ENCODE measurements around the gene PIGP. TPM values are rescaled to one million over a fixed set of nuclear protein-coding genes. Genes with fewer than 3 reads are reported as not detected.

PIGP gene
- total and polyA plus RNA-seq, 2 of the 13 experiments (the other 11 are each of a cell fraction or from before 2014, with no cell fraction given): 14.8 to 33.4 TPM

DNA sequence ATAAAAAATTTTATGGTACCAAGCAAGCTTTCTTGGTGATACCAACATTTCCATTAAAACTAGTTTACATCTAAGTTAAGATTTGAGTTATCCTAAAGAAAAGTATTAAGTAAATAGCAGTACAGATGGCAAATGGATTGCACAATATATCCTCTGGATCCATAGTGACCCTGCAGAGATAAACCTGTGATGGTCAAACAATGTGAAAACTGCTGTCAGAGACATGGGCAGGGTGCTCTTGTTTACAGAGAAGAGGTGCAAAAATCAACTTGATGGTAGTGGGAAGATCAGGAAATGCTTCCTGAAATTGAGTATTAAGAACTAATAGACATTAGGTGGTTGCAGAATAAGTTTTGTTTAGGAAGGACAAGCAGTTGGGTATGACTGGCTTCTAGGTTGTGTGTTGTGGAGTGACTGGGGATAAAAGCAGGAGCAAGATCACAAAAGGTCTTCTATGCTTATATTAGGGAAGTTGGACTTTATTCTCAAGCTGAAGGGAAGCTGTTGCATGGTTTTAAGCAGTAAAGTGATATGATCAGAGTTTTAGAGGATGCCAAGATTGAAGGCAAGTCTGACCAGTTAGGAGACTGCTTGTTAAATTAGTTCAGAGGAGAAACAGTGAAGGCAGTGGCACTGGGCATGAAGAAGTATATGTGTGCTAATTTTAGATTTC lies 10.1 kb upstream of the PIGP start (continued):
- TF ChIP-seq ZNF720 (CRISPR knock-in tag; IDR thresholded peaks at IDR 0.05) (no peak), THYN1 (CRISPR knock-in tag; IDR thresholded peaks at IDR 0.05; ENCODE audit: borderline replicate concordance, low read depth) (no peak), ZNF180 (CRISPR knock-in tag; IDR thresholded peaks at IDR 0.05; ENCODE audit: borderline replicate concordance, low read depth) (no peak), ZNF253 (CRISPR knock-in tag; IDR thresholded peaks at IDR 0.05; ENCODE audit: borderline replicate concordance) (no peak), SRSF1 (optimal IDR thresholded peaks at IDR 0.05; ENCODE audit: low read depth, low read length) (no peak), SSRP1 (CRISPR knock-in tag; IDR thresholded peaks at IDR 0.05) (no peak), ZNF124 (CRISPR knock-in tag; IDR thresholded peaks at IDR 0.05) (peak; percentile 77; the same call in 1 of the 2 replicates), ZNF232 (CRISPR knock-in tag; IDR thresholded peaks at IDR 0.05; ENCODE audit: borderline replicate concordance) (no peak), STAG1 (CRISPR knock-in tag; IDR thresholded peaks at IDR 0.05) (0 out of 2 replicates have a peak, but pooled peaks have one; percentile 8), TCF7 (IDR thresholded peaks at IDR 0.05; ENCODE audit: low read depth) (peak; percentile 57; the same call in 1 of the 2 replicates), ZNF607 (CRISPR knock-in tag; IDR thresholded peaks at IDR 0.05; ENCODE audit: borderline replicate concordance) (0 out of 2 replicates have a peak, but pooled peaks have one; percentile 37), ZNF703 (CRISPR knock-in tag; IDR thresholded peaks at IDR 0.05; ENCODE audit: borderline replicate concordance) (no peak), MED1 (CRISPR knock-in tag; IDR thresholded peaks at IDR 0.05) (peak; percentile 81), ZNF766 (CRISPR knock-in tag; IDR thresholded peaks at IDR 0.05; ENCODE audit: borderline replicate concordance) (no peak), GFI1 (CRISPR knock-in tag; IDR thresholded peaks at IDR 0.05; ENCODE audit: borderline replicate concordance) (peak; percentile 96), ZMYM4 (CRISPR knock-in tag; IDR thresholded peaks at IDR 0.05) (peak; percentile 50; the same call in 1 of the 2 replicates)
- TF ChIP-seq, protein P1, sequence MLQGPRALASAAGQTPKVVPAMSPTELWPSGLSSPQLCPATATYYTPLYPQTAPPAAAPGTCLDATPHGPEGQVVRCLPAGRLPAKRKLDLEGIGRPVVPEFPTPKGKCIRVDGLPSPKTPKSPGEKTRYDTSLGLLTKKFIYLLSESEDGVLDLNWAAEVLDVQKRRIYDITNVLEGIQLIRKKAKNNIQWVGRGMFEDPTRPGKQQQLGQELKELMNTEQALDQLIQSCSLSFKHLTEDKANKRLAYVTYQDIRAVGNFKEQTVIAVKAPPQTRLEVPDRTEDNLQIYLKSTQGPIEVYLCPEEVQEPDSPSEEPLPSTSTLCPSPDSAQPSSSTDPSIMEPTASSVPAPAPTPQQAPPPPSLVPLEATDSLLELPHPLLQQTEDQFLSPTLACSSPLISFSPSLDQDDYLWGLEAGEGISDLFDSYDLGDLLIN (CRISPR knock-in tag; IDR thresholded peaks at IDR 0.05; ENCODE audit: borderline replicate concordance): no peak
- TF ChIP-seq, protein P2, sequence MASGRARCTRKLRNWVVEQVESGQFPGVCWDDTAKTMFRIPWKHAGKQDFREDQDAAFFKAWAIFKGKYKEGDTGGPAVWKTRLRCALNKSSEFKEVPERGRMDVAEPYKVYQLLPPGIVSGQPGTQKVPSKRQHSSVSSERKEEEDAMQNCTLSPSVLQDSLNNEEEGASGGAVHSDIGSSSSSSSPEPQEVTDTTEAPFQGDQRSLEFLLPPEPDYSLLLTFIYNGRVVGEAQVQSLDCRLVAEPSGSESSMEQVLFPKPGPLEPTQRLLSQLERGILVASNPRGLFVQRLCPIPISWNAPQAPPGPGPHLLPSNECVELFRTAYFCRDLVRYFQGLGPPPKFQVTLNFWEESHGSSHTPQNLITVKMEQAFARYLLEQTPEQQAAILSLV (CRISPR knock-in tag; IDR thresholded peaks at IDR 0.05; ENCODE audit: borderline replicate concordance): no peak
- TF ChIP-seq, protein P3, sequence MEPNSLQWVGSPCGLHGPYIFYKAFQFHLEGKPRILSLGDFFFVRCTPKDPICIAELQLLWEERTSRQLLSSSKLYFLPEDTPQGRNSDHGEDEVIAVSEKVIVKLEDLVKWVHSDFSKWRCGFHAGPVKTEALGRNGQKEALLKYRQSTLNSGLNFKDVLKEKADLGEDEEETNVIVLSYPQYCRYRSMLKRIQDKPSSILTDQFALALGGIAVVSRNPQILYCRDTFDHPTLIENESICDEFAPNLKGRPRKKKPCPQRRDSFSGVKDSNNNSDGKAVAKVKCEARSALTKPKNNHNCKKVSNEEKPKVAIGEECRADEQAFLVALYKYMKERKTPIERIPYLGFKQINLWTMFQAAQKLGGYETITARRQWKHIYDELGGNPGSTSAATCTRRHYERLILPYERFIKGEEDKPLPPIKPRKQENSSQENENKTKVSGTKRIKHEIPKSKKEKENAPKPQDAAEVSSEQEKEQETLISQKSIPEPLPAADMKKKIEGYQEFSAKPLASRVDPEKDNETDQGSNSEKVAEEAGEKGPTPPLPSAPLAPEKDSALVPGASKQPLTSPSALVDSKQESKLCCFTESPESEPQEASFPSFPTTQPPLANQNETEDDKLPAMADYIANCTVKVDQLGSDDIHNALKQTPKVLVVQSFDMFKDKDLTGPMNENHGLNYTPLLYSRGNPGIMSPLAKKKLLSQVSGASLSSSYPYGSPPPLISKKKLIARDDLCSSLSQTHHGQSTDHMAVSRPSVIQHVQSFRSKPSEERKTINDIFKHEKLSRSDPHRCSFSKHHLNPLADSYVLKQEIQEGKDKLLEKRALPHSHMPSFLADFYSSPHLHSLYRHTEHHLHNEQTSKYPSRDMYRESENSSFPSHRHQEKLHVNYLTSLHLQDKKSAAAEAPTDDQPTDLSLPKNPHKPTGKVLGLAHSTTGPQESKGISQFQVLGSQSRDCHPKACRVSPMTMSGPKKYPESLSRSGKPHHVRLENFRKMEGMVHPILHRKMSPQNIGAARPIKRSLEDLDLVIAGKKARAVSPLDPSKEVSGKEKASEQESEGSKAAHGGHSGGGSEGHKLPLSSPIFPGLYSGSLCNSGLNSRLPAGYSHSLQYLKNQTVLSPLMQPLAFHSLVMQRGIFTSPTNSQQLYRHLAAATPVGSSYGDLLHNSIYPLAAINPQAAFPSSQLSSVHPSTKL (CRISPR knock-in tag; IDR thresholded peaks at IDR 0.05): peak; percentile 93
- TF ChIP-seq, protein P4, sequence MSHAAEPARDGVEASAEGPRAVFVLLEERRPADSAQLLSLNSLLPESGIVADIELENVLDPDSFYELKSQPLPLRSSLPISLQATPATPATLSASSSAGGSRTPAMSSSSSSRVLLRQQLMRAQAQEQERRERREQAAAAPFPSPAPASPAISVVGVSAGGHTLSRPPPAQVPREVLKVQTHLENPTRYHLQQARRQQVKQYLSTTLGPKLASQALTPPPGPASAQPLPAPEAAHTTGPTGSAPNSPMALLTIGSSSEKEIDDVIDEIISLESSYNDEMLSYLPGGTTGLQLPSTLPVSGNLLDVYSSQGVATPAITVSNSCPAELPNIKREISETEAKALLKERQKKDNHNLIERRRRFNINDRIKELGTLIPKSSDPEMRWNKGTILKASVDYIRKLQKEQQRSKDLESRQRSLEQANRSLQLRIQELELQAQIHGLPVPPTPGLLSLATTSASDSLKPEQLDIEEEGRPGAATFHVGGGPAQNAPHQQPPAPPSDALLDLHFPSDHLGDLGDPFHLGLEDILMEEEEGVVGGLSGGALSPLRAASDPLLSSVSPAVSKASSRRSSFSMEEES (CRISPR knock-in tag; IDR thresholded peaks at IDR 0.05): peak; percentile 27; the same call in 1 of the 2 replicates
- TF ChIP-seq, protein P5, sequence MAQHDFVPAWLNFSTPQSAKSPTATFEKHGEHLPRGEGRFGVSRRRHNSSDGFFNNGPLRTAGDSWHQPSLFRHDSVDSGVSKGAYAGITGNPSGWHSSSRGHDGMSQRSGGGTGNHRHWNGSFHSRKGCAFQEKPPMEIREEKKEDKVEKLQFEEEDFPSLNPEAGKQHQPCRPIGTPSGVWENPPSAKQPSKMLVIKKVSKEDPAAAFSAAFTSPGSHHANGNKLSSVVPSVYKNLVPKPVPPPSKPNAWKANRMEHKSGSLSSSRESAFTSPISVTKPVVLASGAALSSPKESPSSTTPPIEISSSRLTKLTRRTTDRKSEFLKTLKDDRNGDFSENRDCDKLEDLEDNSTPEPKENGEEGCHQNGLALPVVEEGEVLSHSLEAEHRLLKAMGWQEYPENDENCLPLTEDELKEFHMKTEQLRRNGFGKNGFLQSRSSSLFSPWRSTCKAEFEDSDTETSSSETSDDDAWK (CRISPR knock-in tag; IDR thresholded peaks at IDR 0.05): no peak
